Stimulated activated CD4-positive, alpha-beta T cell treated with anti-CD3 and anti-CD28 coated beads, Interleukin-4, amount 100 ng/mL, for 4 hours (primary cell): ENCODE data around the gene PLEKHN1.

Experiments used
- DNase-seq, 2 experiments: peaks; one replicate each; pipeline ENCODE4 v3.0.0-alpha.2; 2020

The PLEKHN1 gene

DNA sequence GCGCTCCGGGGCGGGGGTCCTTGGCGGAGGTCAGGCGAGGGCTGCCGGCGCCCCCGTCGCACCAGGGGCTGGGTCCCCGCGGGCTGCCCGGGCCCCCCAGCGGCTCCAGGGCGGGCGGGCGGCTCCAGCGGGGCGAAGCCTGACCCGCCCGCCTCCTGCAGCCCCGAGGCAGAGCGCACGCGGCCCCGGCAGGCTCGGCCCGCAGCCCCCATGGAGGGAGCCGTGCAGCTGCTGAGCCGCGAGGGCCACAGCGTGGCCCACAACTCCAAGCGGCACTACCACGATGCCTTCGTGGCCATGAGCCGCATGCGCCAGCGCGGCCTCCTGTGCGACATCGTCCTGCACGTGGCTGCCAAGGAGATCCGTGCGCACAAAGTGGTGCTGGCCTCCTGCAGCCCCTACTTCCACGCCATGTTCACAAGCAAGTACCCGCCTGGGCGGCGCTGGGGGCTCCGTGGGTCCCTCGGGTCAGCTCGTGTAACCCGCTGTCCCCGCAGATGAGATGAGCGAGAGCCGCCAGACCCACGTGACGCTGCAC is 5.1 kb upstream of the PLEKHN1 start:
- no peak for DNase-seq

DNA sequence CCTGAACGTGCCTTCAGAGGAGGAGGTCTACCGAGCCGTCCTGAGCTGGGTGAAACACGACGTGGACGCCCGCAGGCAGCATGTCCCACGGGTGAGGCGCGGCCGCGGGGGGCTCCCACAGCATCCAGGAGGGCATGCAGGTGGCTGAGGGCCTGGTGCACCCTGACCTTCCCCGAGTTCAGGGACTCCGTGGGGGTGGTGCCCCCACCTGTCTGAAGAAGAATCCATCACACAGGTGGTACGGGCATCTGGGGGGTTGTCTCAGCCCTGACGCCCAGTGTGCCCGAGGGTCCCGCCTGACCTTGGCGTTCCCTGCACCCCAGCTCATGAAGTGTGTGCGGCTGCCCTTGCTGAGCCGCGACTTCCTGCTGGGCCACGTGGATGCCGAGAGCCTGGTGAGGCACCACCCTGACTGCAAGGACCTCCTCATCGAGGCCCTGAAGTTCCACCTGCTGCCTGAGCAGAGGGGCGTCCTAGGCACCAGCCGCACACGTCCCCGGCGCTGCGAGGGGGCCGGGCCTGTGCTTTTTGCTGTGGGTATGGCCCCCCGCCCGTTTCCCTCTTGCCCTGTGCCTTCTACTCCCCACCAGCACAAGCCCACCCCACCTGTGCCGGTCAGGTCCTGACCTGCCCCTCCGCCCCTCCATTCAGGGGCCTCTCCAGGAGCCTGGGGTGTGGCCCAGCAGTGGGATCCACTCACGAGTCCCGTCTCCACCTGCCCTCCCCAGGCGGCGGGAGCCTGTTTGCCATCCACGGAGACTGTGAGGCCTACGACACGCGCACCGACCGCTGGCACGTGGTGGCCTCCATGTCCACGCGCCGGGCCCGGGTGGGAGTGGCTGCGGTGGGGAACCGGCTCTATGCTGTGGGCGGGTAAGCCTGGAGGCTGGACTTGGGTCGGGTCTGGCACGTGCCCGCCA is 3.6 kb upstream of the PLEKHN1 start:
- DNase-seq, result no peak

GRCh38 chr1:963301-963651 is 3.0 kb upstream of the PLEKHN1 start:
- no peak for DNase-seq

GRCh38 chr1:963746-964525 is 2.3 kb upstream of the PLEKHN1 start:
- DNase-seq, result no peak

DNA sequence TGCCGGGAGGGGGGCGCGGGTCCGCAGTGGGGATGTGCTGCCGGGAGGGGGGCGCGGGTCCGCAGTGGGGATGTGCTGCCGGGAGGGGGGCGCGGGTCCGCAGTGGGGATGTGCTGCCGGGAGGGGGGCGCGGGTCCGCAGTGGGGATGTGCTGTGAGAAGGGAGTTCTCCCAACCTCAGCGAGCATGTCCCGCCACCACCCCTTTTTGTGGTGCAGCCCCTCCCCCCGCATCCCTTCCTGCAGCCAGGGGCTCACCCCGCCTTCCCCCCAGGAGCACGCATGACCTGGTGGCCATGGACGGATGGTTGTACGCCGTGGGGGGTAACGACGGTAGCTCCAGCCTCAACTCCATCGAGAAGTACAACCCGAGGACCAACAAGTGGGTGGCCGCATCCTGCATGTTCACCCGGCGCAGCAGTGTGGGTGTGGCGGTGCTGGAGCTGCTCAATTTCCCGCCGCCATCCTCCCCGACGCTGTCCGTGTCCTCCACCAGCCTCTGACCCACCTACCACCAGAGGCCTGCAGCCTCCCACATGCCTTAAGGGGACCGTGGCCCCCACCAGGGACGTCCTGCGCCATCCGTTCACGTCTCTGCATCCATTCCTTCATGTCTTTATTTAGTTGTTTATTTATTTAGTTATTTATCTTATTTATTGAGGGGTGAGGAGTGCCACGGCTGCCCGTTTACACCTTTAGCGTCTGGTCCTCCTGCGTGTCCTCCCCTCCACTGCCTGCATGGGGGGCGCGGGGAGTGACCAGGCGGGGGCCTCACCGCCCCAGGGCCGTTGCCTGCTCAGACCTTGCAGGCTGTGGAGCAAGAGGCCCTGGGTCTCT is 1.4 kb upstream of the PLEKHN1 start:
- DNase-seq, result no peak

- no peak for DNase-seq
Measured at GRCh38 chr1:965526-966134, 652 bp upstream of the PLEKHN1 start.

GRCh38 chr1:966704-967300 is 520 bp downstream of the PLEKHN1 start:
- peak; percentile 83 to 90 for DNase-seq

DNA sequence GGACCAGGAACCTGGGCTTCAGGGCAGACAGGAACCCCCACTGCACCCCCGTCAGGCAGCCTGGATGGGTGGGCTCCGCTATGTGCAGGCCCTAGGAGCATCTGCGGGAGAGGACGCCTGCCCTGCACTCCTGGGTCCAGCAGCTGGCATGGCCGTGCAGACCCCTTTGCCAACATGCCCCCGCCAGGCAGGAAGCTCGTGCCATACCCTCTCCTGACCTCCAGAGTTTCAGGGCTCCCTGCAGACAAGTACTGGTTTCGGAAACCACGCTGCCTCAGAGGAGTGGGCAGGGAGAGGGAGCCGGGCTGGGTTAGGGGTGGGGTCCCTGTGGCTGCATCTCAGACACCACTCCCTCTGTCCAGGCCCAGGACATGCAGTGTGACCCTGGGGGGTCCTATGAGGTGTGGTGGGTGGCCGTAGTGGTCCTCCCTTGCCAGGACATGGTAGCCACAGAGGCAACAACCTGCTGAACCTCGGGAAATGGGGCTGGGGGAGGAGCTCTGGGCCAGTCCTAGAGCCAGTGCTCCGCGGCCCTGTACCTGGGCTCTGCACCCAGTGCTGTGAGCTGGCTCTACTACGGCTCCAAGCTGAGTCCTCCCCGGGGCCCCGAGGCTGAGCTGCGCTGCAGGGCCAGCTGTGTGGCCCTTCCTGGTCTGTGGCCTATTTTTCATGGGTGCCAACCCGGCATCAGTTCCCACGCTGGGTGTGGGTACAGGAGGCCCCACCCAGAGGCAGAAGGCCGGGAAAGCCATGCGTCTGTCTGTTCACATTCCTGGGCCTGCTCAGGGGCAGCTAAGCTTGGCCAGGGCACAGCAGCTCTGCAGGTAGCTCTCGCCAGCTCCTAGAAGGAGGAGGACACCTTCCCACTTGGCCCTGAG is 1.4 kb downstream of the PLEKHN1 start:
- DNase-seq, result no peak

DNA sequence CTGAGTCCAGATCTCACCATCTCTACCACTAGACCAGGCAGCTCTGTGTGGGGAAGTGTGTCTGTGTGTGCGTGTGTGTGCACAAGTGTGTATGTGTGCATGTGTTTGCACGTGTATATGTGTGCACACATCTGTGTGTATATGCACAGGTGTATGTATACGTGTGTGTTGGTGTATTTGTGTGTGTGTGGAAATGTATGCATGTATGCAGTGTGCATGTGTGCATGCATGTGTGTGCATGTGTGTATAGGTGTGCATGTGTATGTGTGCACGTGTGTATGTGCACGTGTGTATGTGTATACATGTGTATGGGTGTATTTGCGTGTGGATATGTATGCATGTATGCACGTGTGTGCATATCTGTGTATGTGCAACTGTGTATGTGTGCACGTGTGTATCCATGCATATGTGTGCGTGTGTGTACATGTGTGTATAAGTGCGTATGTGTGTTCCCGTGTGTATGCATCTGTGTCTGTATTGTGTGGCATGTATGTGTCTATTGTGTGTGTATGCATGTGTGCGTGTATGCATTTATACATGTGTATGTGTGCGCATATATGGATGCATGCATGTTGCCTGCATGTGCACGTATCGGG is 3.1 kb downstream of the PLEKHN1 start:
- no peak for DNase-seq

- no peak for DNase-seq
Measured at GRCh38 chr1:970242-970972, 4.1 kb downstream of the PLEKHN1 start.

DNA sequence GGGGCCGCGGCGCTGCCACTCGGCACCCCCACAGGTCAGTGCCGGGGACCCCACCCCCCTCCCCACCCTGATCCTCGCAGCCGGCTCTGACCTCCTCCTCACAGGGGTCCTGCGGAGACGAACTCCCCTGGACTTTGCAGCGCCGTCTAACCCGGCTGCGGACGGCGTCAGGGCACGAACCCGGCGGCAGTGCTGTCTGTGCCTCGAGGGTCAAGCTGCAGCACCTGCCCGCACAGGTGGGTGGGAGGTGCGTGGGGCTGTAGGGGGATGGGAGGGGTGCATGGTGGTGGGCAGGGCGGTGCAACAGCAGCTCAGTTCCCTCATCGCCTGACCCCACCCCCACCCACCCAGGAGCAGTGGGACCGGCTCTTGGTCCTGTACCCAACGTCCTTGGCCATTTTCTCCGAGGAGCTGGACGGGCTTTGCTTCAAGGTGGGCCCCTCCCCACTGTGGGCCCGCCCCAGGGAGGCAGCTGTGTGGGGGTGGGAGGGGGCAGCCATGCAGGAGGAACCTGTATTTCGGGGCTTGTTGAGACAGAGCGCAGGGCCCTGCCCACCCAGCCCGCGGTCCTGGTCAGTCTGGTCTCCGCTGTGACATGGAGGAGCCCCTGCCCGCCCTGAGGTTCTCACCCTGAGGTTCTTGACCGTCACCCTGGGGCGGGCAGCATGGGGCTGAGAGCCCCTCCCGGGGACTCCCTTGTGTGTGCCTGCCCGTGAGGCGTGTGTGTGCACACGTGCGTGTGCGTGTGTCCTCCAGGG is 4.9 kb downstream of the PLEKHN1 start:
- DNase-seq, result no peak

DNA sequence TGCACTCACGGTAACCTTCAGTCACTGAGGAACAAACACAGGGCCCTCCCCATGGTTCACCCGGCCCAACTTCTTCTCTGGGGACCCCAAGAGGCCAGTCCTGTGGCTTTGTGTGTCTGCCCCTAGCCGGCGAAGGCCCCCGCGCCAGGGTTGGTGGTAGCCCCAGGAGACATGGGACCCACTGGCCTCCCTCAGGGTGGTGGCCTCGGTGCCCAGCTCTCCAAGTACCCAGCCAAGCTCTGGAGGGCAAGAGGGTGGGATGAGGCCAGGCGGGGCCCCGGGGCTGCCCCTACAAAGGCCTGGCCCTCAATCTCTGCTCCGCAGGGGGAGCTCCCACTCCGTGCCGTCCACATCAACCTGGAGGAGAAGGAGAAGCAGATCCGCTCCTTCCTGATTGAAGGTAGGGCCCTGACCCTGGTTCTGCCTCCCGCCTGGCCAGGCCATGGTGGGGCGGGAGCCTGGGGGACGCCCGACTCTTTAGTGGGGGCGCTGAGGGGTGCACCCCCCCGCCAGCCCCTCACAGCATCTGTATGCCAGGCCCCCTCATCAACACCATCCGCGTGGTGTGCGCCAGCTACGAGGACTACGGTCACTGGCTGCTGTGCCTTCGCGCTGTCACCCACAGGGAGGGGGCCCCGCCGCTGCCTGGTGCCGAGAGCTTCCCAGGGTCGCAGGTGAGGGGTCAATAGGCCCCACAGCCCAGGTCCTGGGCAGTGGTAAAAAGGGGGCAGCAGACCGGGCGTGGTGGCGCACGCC is 5.6 kb downstream of the PLEKHN1 start:
- DNase-seq, result no peak

DNA sequence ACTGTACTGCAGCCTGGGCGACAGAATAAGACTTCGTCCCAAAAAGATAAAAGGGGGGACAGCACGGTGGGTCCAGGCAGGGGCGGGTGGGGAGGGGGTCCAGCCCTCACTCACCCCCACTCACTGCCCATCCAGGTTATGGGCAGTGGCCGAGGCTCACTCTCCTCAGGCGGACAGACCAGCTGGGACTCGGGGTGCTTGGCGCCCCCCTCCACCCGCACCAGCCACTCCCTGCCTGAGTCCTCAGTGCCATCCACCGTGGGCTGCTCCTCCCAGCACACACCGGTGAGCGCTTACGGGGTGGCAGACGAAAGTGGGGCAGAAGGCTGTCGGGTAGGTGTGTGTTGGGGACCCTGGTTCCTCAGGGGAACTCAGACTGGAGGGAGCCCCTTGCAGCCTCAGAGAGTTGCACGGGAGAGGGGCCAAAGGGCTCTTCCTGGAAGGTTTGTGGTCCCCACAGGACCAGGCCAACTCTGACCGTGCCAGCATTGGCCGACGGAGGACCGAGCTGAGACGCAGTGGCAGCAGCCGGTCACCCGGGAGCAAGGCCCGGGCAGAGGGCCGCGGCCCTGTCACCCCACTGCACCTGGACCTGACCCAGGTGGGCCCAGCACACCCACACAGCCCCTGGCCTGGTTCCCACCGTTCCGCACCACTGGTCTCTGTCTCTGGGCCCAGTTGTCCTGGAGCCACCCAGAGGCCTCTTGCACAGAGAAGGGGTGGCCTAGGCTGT is 6.6 kb downstream of the PLEKHN1 start:
- DNase-seq, result no peak

- no peak for DNase-seq
Measured at GRCh38 chr1:973459-974292, 7.4 kb downstream of the PLEKHN1 start.

DNA sequence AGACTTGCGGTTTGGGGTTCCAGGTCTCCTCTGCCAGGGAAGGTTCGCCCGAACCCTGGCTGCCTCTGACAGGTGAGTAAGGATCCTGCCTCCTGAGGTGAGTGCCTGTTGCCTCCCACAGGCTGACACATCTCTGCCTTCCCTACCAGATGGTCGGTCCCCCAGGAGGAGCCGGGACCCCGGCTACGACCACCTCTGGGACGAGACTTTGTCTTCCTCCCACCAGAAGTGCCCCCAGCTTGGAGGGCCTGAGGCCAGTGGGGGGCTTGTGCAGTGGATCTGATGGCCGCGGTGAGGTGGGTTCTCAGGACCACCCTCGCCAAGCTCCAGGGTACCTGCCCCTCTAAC is 8.0 kb downstream of the PLEKHN1 start:
- no peak for DNase-seq

- DNase-seq, result no peak
Measured at GRCh38 chr1:974687-975328, 8.5 kb downstream of the PLEKHN1 start.
